Activated naive CD4-positive, alpha-beta T cell treated with anti-CD3 and anti-CD28 coated beads, Interleukin-2, amount 10 ng/mL, durations not matched to agents 7 days and 5 days (primary cell): Measurements from ENCODE around the gene TSC2.
"Not testable (repeated sequence)": the region's sequence is repeated elsewhere in the genome, so short reads cannot be mapped to it uniquely, and the experiment has no call there.

Experiments
- CTCF ChIA-PET: fragments of 350-600 bp; sonication (Branson Sonifier 250); formaldehyde crosslinking; loops from one replicate; lab custom pipeline; 2021; ENCODE audit warnings: antibody characterized with exemption; lab: Charles Lee
- DNase-seq: peaks from one replicate; pipeline ENCODE4 v3.0.0-alpha.2; 2020
- H3K27ac Mint-ChIP-seq: one replicate; pipeline ENCODE4 v1.8.0; 2021; ENCODE audit warnings: mild to moderate bottlenecking, moderate library complexity, mixed read lengths
- H3K27me3 Mint-ChIP-seq: one replicate; pipeline ENCODE4 v1.8.0; 2021; ENCODE audit warnings: mild to moderate bottlenecking, mixed read lengths
- H3K36me3 Mint-ChIP-seq: one replicate; pipeline ENCODE4 v1.8.0; 2021; ENCODE audit warnings: mixed read lengths
- H3K4me1 Mint-ChIP-seq: one replicate; pipeline ENCODE4 v1.8.0; 2021; ENCODE audit warnings: mixed read lengths
- H3K4me3 Mint-ChIP-seq: one replicate; pipeline ENCODE4 v1.8.0; 2021; ENCODE audit warnings: mild to moderate bottlenecking, moderate library complexity, mixed read lengths
- H3K9me3 Mint-ChIP-seq: one replicate; pipeline ENCODE4 v1.8.0; 2021; ENCODE audit warnings: mixed read lengths

Gene TSC2

GRCh38 chr16:2117341-2117740 lies 69.6 kb downstream of the TSC2 start:
- H3K27ac Mint-ChIP-seq, H3K36me3 Mint-ChIP-seq, CTCF ChIA-PET, H3K27me3 Mint-ChIP-seq, DNase-seq, H3K4me1 Mint-ChIP-seq, H3K9me3 Mint-ChIP-seq, H3K4me3 Mint-ChIP-seq: not testable (repeated sequence)

- DNase-seq, H3K4me3 Mint-ChIP-seq, H3K9me3 Mint-ChIP-seq, H3K27ac Mint-ChIP-seq, H3K36me3 Mint-ChIP-seq, CTCF ChIA-PET, H3K27me3 Mint-ChIP-seq, H3K4me1 Mint-ChIP-seq: not testable (repeated sequence)
Observed at GRCh38 chr16:2117960-2118722, 70.4 kb downstream of the TSC2 start.

GRCh38 chr16:2121325-2121724 lies 73.5 kb downstream of the TSC2 start:
- CTCF ChIA-PET = interaction anchor here (1.0 to 1.3 kb wide), 2 partner anchors 19 to 380 kb away, joined by 4 to 8 read pairs; no protein-coding TSS in a partner anchor
- DNase-seq = peak; percentile 44
- H3K4me3 Mint-ChIP-seq = not testable (repeated sequence)

GRCh38 chr16:2121853-2122252 lies 74.1 kb downstream of the TSC2 start:
- Mint-ChIP-seq H3K9me3 (no peaks in the 10 kb centered on the region), H3K27me3 (no peaks in the 10 kb centered on the region), H3K4me3 (no peak overlapping the region), H3K36me3 (no peaks in the 10 kb centered on the region), H3K4me1 (peaks cover 2% of the 10 kb centered on the region), H3K27ac (no peak overlapping the region)
- DNase-seq = no peak
- CTCF ChIA-PET = interaction anchor here (1.0 to 1.3 kb wide), 2 partner anchors 19 to 380 kb away, joined by 4 to 8 read pairs; no protein-coding TSS in a partner anchor

More at GRCh38 chr16:2121325-2121724, 73.5 kb downstream of the TSC2 start:
- H3K36me3 Mint-ChIP-seq, H3K27me3 Mint-ChIP-seq, H3K27ac Mint-ChIP-seq, H3K4me1 Mint-ChIP-seq, H3K9me3 Mint-ChIP-seq: not testable (repeated sequence)

GRCh38 chr16:2122429-2122828 lies 74.6 kb downstream of the TSC2 start:
- H3K27me3 Mint-ChIP-seq = no peaks in the 10 kb centered on the region
- H3K36me3 Mint-ChIP-seq = no peaks in the 10 kb centered on the region

GRCh38 chr16:2122934-2123683 lies 75.3 kb downstream of the TSC2 start:
- CTCF ChIA-PET, H3K4me3 Mint-ChIP-seq, H3K4me1 Mint-ChIP-seq, H3K36me3 Mint-ChIP-seq, H3K27ac Mint-ChIP-seq, H3K27me3 Mint-ChIP-seq, DNase-seq, H3K9me3 Mint-ChIP-seq: not testable (repeated sequence)

More at GRCh38 chr16:2122429-2122828, 74.6 kb downstream of the TSC2 start:
- no peak for DNase-seq
- CTCF ChIA-PET = interaction anchor here (1.3 kb wide), 1 partner anchor 18 kb away, joined by 8 read pairs; no protein-coding TSS in a partner anchor
- no peak overlapping the region for H3K27ac Mint-ChIP-seq
- peaks cover 5% of the 10 kb centered on the region for H3K4me1 Mint-ChIP-seq
- no peaks in the 10 kb centered on the region for H3K9me3 Mint-ChIP-seq
- H3K4me3 Mint-ChIP-seq = no peak overlapping the region

GRCh38 chr16:2123706-2124376 lies 76.1 kb downstream of the TSC2 start:
- DNase-seq, H3K4me3 Mint-ChIP-seq, H3K9me3 Mint-ChIP-seq, H3K27ac Mint-ChIP-seq, H3K36me3 Mint-ChIP-seq, CTCF ChIA-PET, H3K27me3 Mint-ChIP-seq, H3K4me1 Mint-ChIP-seq: not testable (repeated sequence)

- H3K4me3 Mint-ChIP-seq, H3K36me3 Mint-ChIP-seq, H3K4me1 Mint-ChIP-seq, CTCF ChIA-PET, H3K27ac Mint-ChIP-seq, DNase-seq, H3K9me3 Mint-ChIP-seq, H3K27me3 Mint-ChIP-seq: not testable (repeated sequence)
Observed at GRCh38 chr16:2124377-2124693, 76.5 kb downstream of the TSC2 start.

GRCh38 chr16:2124694-2125444 lies 77.1 kb downstream of the TSC2 start:
- DNase-seq, H3K4me1 Mint-ChIP-seq, CTCF ChIA-PET, H3K9me3 Mint-ChIP-seq, H3K27ac Mint-ChIP-seq, H3K4me3 Mint-ChIP-seq, H3K36me3 Mint-ChIP-seq, H3K27me3 Mint-ChIP-seq: not testable (repeated sequence)

GRCh38 chr16:2125609-2126008 lies 77.8 kb downstream of the TSC2 start:
- H3K27ac Mint-ChIP-seq, H3K4me1 Mint-ChIP-seq, CTCF ChIA-PET, H3K27me3 Mint-ChIP-seq, H3K4me3 Mint-ChIP-seq, H3K9me3 Mint-ChIP-seq, DNase-seq, H3K36me3 Mint-ChIP-seq: not testable (repeated sequence)

GRCh38 chr16:2126161-2126743 lies 78.5 kb downstream of the TSC2 start:
- H3K9me3 Mint-ChIP-seq, H3K36me3 Mint-ChIP-seq, H3K27ac Mint-ChIP-seq, H3K4me3 Mint-ChIP-seq, H3K4me1 Mint-ChIP-seq, DNase-seq, CTCF ChIA-PET, H3K27me3 Mint-ChIP-seq: not testable (repeated sequence)

- H3K36me3 Mint-ChIP-seq, H3K9me3 Mint-ChIP-seq, H3K4me3 Mint-ChIP-seq, H3K4me1 Mint-ChIP-seq, H3K27ac Mint-ChIP-seq, CTCF ChIA-PET, DNase-seq, H3K27me3 Mint-ChIP-seq: not testable (repeated sequence)
Observed at GRCh38 chr16:2126928-2127556, 79.3 kb downstream of the TSC2 start.

- H3K4me1 Mint-ChIP-seq, H3K27me3 Mint-ChIP-seq, DNase-seq, H3K4me3 Mint-ChIP-seq, H3K9me3 Mint-ChIP-seq, H3K27ac Mint-ChIP-seq, CTCF ChIA-PET, H3K36me3 Mint-ChIP-seq: not testable (repeated sequence)
Observed at GRCh38 chr16:2127630-2128280, 80.0 kb downstream of the TSC2 start.
